Right atrium auricular region (tissue), 2 donors: ENCODE results near the gene INTS15. TPM values are rescaled to one million over a fixed set of nuclear protein-coding genes. Genes with fewer than 3 reads are reported as not detected.
"Not testable (repeated sequence)": the region's sequence is repeated elsewhere in the genome, so short reads cannot be mapped to it uniquely, and the experiment has no call there.

Source experiments
- DNase-seq: peaks from one replicate; pipeline ENCODE4 v3.0.0-alpha.2; 2019; ENCODE audit warnings: low spot score
- H3K27ac ChIP-seq, 2 donors: fragments of 200-600 bp; sonication (generic); 1 replicate in 1 of 2; 2 replicates in 1 of 2; pipeline ENCODE4 v1.5.1; 2016 to 2019
- H3K27me3 ChIP-seq, 2 donors: fragments of 200-600 bp; sonication (generic); one replicate each; pipeline versions ENCODE4 v1.5.1 to v1.6.0; 2017 to 2019
- H3K36me3 ChIP-seq: fragments of 200-600 bp; sonication (generic); one replicate; pipeline ENCODE4 v1.5.1; 2016
- H3K4me1 ChIP-seq, 2 donors: fragments of 200-600 bp; sonication (generic); one replicate each; pipeline versions ENCODE4 v1.5.1 to v1.6.0; 2017 to 2019
- H3K4me3 ChIP-seq, 2 donors: fragments of 200-600 bp; sonication (generic); 1 replicate in 1 of 2; 2 replicates in 1 of 2; pipeline ENCODE4 v1.5.1; 2017 to 2019; ENCODE audit warnings: mild to moderate bottlenecking in 1 of 2, moderate library complexity in 1 of 2
- H3K9me3 ChIP-seq, 2 donors: fragments of 200-600 bp; sonication (generic); one replicate each; pipeline ENCODE4 v1.5.1; 2019
- total RNA-seq, 2 donors: library from RNA; depleted of rRNA; stranded (reverse); fragments of >200 nt; gene quantifications; one replicate each; pipeline ENCODE4 v1.1.0, GENCODE V29; 2016
- TF ChIP-seq, protein P1 (sequence below), 2 donors: fragments of 200-600 bp; sonication (generic); IDR thresholded peaks; one replicate each; pipeline ENCODE4 v1.5.1; 2019; ENCODE audit warnings: antibody characterized with exemption in 2 of 2

Gene INTS15
- total RNA-seq, 2 donors from 2014 or later = 12.5 to 19.5 TPM

DNA sequence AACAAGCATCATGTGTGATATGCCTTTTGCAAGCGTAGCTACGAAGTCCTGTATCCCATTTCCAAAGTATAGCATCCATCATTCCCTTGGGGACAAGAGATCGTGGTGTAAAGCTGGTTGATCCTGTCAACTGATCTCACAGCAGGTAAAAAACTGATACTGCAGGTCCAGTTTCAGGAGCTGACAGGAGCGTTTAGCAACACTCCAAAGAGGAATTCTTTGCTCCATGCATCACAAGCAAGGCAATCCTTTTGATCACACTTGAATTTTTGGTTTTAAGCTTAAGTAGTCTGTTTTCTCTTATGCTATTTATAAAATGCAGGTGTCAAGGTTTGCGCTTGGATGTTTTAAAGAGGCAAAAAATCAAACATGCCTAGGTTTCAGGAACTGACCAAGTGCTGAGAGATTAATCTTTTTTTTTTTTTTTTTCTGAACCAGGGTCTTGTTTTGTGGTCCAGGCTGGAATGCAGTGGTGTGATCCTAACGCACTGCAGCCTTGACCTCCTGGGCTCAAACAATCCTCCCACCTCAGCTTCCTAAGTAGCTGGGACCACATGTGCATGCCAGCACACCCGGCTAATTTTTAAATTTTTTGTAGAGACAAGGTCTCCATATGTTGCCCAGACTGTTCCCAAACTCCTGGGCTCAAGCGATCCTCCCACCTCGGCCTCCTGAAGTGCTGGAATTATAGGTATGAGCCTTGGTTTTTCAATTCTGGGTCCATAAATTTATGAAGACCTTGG is 14.4 kb upstream of the INTS15 start:
- H3K36me3 ChIP-seq = no peaks in the 10 kb centered on the region
- no peaks in the 10 kb centered on the region for H3K4me1 ChIP-seq
- no peaks in the 10 kb centered on the region for H3K9me3 ChIP-seq
- H3K27ac ChIP-seq = no peak overlapping the region
- H3K4me3 ChIP-seq = no peak overlapping the region
- no peak for DNase-seq
- no peaks in the 10 kb centered on the region for H3K27me3 ChIP-seq
- TF ChIP-seq, protein P1, sequence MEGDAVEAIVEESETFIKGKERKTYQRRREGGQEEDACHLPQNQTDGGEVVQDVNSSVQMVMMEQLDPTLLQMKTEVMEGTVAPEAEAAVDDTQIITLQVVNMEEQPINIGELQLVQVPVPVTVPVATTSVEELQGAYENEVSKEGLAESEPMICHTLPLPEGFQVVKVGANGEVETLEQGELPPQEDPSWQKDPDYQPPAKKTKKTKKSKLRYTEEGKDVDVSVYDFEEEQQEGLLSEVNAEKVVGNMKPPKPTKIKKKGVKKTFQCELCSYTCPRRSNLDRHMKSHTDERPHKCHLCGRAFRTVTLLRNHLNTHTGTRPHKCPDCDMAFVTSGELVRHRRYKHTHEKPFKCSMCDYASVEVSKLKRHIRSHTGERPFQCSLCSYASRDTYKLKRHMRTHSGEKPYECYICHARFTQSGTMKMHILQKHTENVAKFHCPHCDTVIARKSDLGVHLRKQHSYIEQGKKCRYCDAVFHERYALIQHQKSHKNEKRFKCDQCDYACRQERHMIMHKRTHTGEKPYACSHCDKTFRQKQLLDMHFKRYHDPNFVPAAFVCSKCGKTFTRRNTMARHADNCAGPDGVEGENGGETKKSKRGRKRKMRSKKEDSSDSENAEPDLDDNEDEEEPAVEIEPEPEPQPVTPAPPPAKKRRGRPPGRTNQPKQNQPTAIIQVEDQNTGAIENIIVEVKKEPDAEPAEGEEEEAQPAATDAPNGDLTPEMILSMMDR (IDR thresholded peaks at IDR 0.05) = no peak

DNA sequence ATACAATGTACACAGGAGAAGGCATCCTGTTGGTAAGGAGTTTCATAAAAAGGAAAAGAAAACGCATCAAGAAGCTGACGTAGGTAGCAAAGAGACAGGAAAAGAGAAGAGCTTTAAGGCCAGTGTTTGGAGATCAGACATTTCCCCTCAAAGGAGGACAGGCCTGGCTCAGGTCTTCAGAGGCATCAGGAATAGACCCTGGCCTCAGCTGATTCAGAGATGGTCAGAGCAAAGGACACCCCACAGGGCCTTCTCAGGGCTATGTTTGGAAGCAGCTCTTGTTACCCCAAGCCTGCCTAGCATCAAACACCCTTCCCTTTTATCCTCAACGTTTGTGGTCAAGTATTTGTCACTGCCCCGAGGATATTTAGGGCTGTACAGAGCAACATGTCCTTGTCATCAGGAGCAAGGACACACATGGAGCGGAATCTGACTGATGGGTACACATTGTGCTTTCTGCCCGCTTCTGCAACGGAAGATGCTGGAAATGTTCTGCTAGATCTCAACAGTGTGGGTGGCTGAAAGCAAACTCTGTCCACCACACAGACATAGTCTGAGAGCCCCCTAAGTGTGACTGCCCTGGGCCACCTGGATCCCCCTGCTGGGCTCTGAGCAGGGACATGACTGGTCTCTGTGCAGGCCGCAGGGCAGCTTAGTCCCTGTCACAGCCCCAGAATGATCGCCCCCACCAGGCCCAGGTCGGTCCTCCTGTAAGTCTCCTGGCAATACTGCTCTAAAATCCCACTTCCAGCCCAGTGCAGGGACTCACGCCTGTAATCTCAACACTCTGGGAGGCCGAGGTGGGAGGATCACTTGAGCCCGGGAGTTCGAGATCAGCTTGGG is 13.6 kb upstream of the INTS15 start:
- TF ChIP-seq, protein P1 (IDR thresholded peaks at IDR 0.05) = no peak
- Histone ChIP-seq H3K4me1 (no peaks in the 10 kb centered on the region), H3K4me3 (peak overlapping the region; percentile 64 to 66), H3K36me3 (peaks cover 4% of the 10 kb centered on the region), H3K27ac (peak overlapping the region in 1 of 2 donors; percentile 91), H3K9me3 (no peaks in the 10 kb centered on the region), H3K27me3 (no peaks in the 10 kb centered on the region)
- DNase-seq = no peak

DNA sequence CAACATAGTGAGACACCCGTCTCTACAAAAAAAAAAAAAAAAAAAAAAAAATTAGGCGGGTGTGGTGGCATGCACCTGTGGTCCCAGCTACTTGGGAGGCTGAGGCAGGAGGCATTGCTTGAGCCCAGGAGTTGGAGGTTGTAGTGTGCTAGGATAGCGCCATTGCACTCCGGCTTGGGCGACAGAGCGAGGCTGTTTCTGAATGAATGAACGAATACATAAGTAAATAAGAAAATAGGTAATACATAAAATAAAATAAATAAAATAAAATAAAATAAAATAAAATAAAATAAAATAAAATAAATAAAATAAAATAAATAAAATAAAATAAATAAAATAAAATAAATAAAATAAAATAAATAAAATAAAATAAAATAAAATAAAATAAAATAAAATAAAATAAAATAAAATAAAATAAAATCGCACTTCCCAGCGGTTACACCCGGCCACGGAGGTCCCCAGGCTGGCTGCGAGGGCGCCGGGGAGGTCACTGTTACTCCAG is 12.9 kb upstream of the INTS15 start:
- not testable (repeated sequence) for H3K27me3 ChIP-seq, DNase-seq, H3K9me3 ChIP-seq, H3K4me1 ChIP-seq
- H3K36me3 ChIP-seq = peaks cover 11% of the 10 kb centered on the region
- H3K27ac ChIP-seq = peak overlapping the region; percentile 91 to 92
- peak overlapping the region; percentile 64 to 66 for H3K4me3 ChIP-seq

DNA sequence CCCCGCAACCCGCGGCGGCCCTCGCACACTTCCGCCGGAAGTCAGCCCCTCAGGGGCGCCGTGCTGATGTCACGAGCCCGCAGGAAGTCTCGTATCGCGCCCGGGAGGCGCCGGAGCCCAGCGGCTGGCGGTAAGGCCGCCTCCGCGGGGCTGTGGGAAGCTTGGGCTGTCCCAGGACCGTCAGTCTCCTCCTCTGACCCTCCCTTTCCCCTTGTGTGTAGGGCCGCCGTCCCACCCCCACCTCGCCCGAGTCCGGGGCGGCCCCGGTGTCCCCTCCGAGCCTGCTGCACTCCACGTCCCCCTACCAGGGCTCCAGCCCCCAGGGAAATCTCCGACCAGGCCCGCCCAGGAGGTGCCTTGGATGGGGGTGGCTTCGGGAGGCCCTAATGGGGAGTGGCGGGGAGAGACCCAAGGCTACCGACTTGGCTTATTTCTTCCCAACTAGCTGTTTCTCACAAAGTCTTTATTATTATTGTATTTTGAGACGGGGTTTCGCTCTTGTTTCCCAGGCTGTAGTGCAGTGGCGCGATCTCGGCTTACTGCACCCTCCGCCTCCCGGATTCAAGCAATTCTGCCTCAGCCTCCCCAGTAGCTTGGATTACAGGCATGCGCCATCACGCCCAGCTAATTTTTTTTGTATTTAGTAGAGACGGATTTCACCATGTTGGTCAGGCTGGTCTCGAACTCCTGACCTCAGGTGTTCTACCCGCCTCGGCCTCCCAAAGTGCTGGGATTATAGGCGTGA is 12.3 kb upstream of the INTS15 start, which contains the start of gene ZDHHC4:
Gene ZDHHC4 (plus strand): TSS at position 86 of the 745 bp plus-strand sequence. CDS start 3,108 bp downstream, outside the sequence.
- Histone ChIP-seq H3K36me3 (peaks cover 15% of the 10 kb centered on the region), H3K9me3 (no peaks in the 10 kb centered on the region), H3K27ac (peak within 1 kb of the TSS; percentile 91 to 92), H3K4me3 (peak within 1 kb of the TSS; percentile 64 to 66), H3K4me1 (no peaks in the 10 kb centered on the region), H3K27me3 (no peaks in the 10 kb centered on the region)
- TF ChIP-seq, protein P1 (IDR thresholded peaks at IDR 0.05) = peak in 1 of 2 donors; percentile 22
- peak; percentile 88 for DNase-seq

DNA sequence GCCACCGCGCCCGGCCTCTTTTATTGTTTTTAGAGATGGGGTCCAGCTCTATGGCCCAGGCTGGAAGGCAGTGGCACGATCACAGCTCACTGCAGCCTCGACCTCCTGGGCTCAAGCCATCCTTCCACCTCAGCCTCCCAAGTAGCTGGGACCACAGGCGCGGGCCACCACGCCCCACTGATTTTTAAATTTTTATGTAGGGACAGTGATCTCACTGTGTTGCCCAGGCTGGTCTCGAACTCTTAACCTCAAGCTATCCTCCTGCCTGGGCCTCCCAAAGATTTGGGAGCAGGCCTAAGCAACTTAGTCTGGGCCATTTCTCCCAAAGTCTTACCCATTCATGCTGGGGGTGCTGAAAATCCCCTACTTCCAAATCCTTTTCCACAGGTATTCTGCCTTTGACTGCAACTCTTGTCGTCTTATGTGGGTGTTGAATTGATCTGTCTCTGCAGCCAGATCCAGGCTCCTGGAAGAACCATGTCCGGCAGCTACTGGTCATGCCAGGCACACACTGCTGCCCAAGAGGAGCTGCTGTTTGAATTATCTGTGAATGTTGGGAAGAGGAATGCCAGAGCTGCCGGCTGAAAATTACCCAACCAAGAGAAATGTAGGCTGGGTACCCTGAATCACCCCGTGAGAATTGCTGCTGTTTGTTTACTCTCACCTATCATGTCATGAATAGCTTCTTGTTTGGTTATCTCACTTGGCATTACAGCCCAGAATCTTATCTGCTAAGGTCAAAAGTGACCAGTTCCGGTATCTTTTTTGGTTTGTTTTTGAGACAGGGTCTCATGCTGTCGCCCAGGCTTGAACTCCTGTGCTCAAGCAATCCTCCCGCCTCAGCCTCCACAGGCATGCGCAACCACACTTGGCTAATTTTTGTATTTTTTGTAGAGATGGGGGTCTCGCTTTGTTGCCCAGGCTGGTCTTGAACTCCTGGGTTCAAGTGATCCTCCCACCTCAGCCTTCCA is 11.4 kb upstream of the INTS15 start:
- Histone ChIP-seq H3K36me3 (peaks cover 22% of the 10 kb centered on the region), H3K27me3 (no peaks in the 10 kb centered on the region), H3K9me3 (no peaks in the 10 kb centered on the region), H3K4me3 (peak overlapping the region in 1 of 2 donors; percentile 66), H3K4me1 (no peaks in the 10 kb centered on the region), H3K27ac (peak overlapping the region; percentile 91 to 92)
- DNase-seq = no peak
- TF ChIP-seq, protein P1 (IDR thresholded peaks at IDR 0.05) = no peak
